Adrenal gland (tissue), 12 donors: ENCODE results near the gene PRSS12. TPM values are rescaled to one million over a fixed set of nuclear protein-coding genes. Genes with fewer than 3 reads are reported as not detected.

Source experiments
- DNase-seq, 7 donors: peaks; one replicate each; pipeline ENCODE4 v3.0.0-alpha.2; 2019 to 2020
- H3K27ac ChIP-seq, 5 donors: fragments of 200-600 bp; sonication (generic) in 4 of 5; 1 replicate in 3 of 5; 2 replicates in 2 of 5; pipeline versions ENCODE4 v1.5.1 to v1.8.0; 2016 to 2020; ENCODE audit warnings: mild to moderate bottlenecking in 1 of 5
- H3K27me3 ChIP-seq: fragments of 200-600 bp; 2 replicates; pipeline ENCODE4 v1.8.0; 2021
- H3K36me3 ChIP-seq, 2 donors: fragments of 200-600 bp; replicated peaks in 1 of 2; 1 replicate in 1 of 2; 2 replicates in 1 of 2; pipeline versions ENCODE4 v1.5.1 to v1.8.0; 2018 to 2022
- H3K4me1 ChIP-seq, 2 donors: fragments of 200-600 bp; replicated peaks in 1 of 2; 1 replicate in 1 of 2; 2 replicates in 1 of 2; pipeline versions ENCODE4 v1.5.1 to v1.8.0; 2018 to 2021
- H3K4me3 ChIP-seq, 4 donors: fragments of 200-600 bp; sonication (generic) in 3 of 4; one replicate each; pipeline ENCODE4 v1.5.1; 2016 to 2018
- H3K9me3 ChIP-seq, 3 donors: fragments of 200-600 bp; sonication (generic) in 1 of 3; replicated peaks in 1 of 3; 1 replicate in 2 of 3; 2 replicates in 1 of 3; pipeline versions ENCODE4 v1.5.1 to v1.8.0; 2016 to 2021
- CTCF ChIP-seq, 6 experiments: fragments of 450-650 bp in 4 of 6; fragments of 200-600 bp in 2 of 6; sonication (generic) in 1 of 6; IDR thresholded peaks; 1 replicate in 5 of 6; 2 replicates in 1 of 6; pipeline versions ENCODE4 v1.5.1 to v1.8.0; 2016 to 2021; ENCODE audit warnings: antibody characterized with exemption in 6 of 6, mild to moderate bottlenecking in 2 of 6, moderate library complexity in 1 of 6
- POLR2A ChIP-seq, 2 donors: fragments of 450-650 bp; IDR thresholded peaks; one replicate each; pipeline ENCODE4 v1.6.1; 2017; ENCODE audit warnings: antibody characterized with exemption in 2 of 2, mild to moderate bottlenecking in 2 of 2, moderate library complexity in 1 of 2
- WGBS, 4 donors: extraction: QIAGEN DNeasy Blood & Tissue Kit in 2 of 4; methylation state at CpG; one replicate each; pipeline versions ENCODE4 v1.1.5 to v1.1.7; 2013 to 2017; 5-methylcytosine and 5-hydroxymethylcytosine counted together
- intact Hi-C, 2 donors: fragments of 100-400 bp; cut with DNase I; formaldehyde crosslinking; loops; one replicate each; pipeline versions ENCODE4 v1.14.1 to v1.15.0; 2022 to 2023
- polyA plus RNA-seq, 3 donors: library from polyadenylated mRNA; stranded (reverse); fragments of 200-250 nt in 2 of 3; fragments of 350-450 nt in 1 of 3; fragmentation: Illumina TruSeq in 1 of 3; extraction: RNeasy Lipid Tissue Mini Kit (QIAGEN cat#74804) in 1 of 3; gene quantifications; one replicate each; pipeline ENCODE4 v1.2.3, GENCODE V29; 2013 to 2014
- total RNA-seq, 9 donors: library from RNA; depleted of rRNA in 4 of 9; stranded (reverse); fragments of >200 nt in 4 of 9; fragments of 120-200 nt in 1 of 9; fragmentation: NEBNext Ultra II Directional in 1 of 9; extraction: Animal tissue kit (Norgen Biotek cat#: 25700) in 1 of 9; gene quantifications; one replicate each; pipeline versions ENCODE4 v1.1.0 to v1.2.4, GENCODE V29; 2013 to 2023
- donor health status: healthy with polysubstance abuse.
- donor health status: Bipolar disorder and iron deficiency.
- donor health status: DM: yes; HTN: yes; CAD: no.
- donor health status: DM: no; HTN: no; CAD: no.
- donor health status: DM: no; HTN: no; CAD: no.
- donor health status: DM: yes; HTN: yes; CAD: no.

Gene PRSS12
- total and polyA plus RNA-seq, 12 donors = 0.07 to 0.89 (median 0.23) TPM; not detected in 3

GRCh38 chr4:118265312-118266144 lies 87.3 kb downstream of the PRSS12 start:
- Histone ChIP-seq H3K36me3 (no peaks in the 10 kb centered on the region), H3K27me3 (peaks cover 8% of the 10 kb centered on the region), H3K4me3 (peak overlapping the region in 1 of 4 donors; percentile 28), H3K9me3 (no peaks in the 10 kb centered on the region), H3K27ac (no peak overlapping the region), H3K4me1 (no peaks in the 10 kb centered on the region)
- DNase-seq = peak in 1 of 7 donors; percentile 16
- intact Hi-C loops = no loop called here
- no peak for TF ChIP-seq POLR2A (IDR thresholded peaks at IDR 0.05)
- no peak for TF ChIP-seq CTCF (IDR thresholded peaks at IDR 0.05)
- WGBS, 4 donors = 14 to 55% (median 20%) methylated on average over 9 to 64 of the region's 64 CpGs

GRCh38 chr4:118264096-118264495 lies 88.7 kb downstream of the PRSS12 start:
- Histone ChIP-seq H3K27me3 (peaks cover 8% of the 10 kb centered on the region), H3K4me3 (no peak overlapping the region), H3K4me1 (no peaks in the 10 kb centered on the region), H3K27ac (no peak overlapping the region), H3K9me3 (no peaks in the 10 kb centered on the region), H3K36me3 (no peaks in the 10 kb centered on the region)
- TF ChIP-seq POLR2A (IDR thresholded peaks at IDR 0.05) (no peak), CTCF (IDR thresholded peaks at IDR 0.05) (no peak)
- intact Hi-C loops = no loop called here
- DNase-seq = no peak
- 91 to 98% (median 94%) methylated on average over 3 of the region's 3 CpGs for WGBS, 4 donors

GRCh38 chr4:118260309-118260708 lies 92.5 kb downstream of the PRSS12 start:
- no peaks in the 10 kb centered on the region for H3K9me3 ChIP-seq
- WGBS, 4 donors = 83 to 92% (median 86%) methylated on average over 2 of the region's 2 CpGs
- H3K4me3 ChIP-seq = no peak overlapping the region
- intact Hi-C loops = no loop called here
- no peaks in the 10 kb centered on the region for H3K36me3 ChIP-seq
- TF ChIP-seq POLR2A (IDR thresholded peaks at IDR 0.05) (no peak), CTCF (IDR thresholded peaks at IDR 0.05) (no peak)
- H3K27ac ChIP-seq = no peak overlapping the region
- H3K27me3 ChIP-seq = peaks cover 3% of the 10 kb centered on the region
- no peak for DNase-seq
- H3K4me1 ChIP-seq = no peaks in the 10 kb centered on the region

GRCh38 chr4:118259111-118259510 lies 93.7 kb downstream of the PRSS12 start:
- Histone ChIP-seq H3K36me3 (no peaks in the 10 kb centered on the region), H3K9me3 (no peaks in the 10 kb centered on the region), H3K27ac (no peak overlapping the region), H3K27me3 (no peaks in the 10 kb centered on the region), H3K4me3 (no peak overlapping the region), H3K4me1 (no peaks in the 10 kb centered on the region)
- DNase-seq = no peak
- TF ChIP-seq POLR2A (IDR thresholded peaks at IDR 0.05) (no peak), CTCF (IDR thresholded peaks at IDR 0.05) (no peak)
- intact Hi-C loops = no loop called here
- WGBS, 4 donors = 71 to 79% (median 73%) methylated on average over 3 of the region's 3 CpGs
